WTC11 (cell line): Measurements from ENCODE around the gene CLDN20. TPM values are rescaled to one million over a fixed set of nuclear protein-coding genes. Genes with fewer than 3 reads are reported as not detected.

Experiments
- ATAC-seq: fragments of 200-7000 bp; cut with Tn5 transposase; 2 replicates; pipeline ENCODE4 v1.10.0; 2021; ENCODE audit warnings: mild to moderate bottlenecking, moderate library complexity
- CTCF ChIA-PET: fragments of 300-600 bp; sonication (Branson Sonifier 250); formaldehyde crosslinking; loops from one replicate; lab custom pipeline; 2021; ENCODE audit warnings: antibody characterized with exemption; lab: Charles Lee
- POLR2A ChIA-PET: fragments of 350-600 bp; sonication (Branson Sonifier 250); formaldehyde crosslinking; loops from one replicate; lab custom pipeline; 2021; ENCODE audit warnings: antibody characterized with exemption; lab: Charles Lee
- DNase-seq: peaks from one replicate; pipeline ENCODE4 v3.0.0; 2021; ENCODE audit warnings: low spot score
- H3K27ac Mint-ChIP-seq: 2 replicates; pipeline ENCODE4 v1.8.0; 2021; ENCODE audit warnings: mixed read lengths
- H3K27me3 Mint-ChIP-seq: 2 replicates; pipeline ENCODE4 v1.8.0; 2021; ENCODE audit warnings: low read depth, mild to moderate bottlenecking, moderate library complexity, mixed read lengths
- H3K36me3 Mint-ChIP-seq: 2 replicates; pipeline ENCODE4 v1.8.0; 2021; ENCODE audit warnings: mixed read lengths
- H3K4me1 Mint-ChIP-seq: 2 replicates; pipeline ENCODE4 v1.8.0; 2022; ENCODE audit warnings: mixed read lengths
- H3K4me3 Mint-ChIP-seq: 2 replicates; pipeline ENCODE4 v1.8.0; 2021; ENCODE audit warnings: mild to moderate bottlenecking, moderate library complexity, mixed read lengths
- H3K9me3 Mint-ChIP-seq: 2 replicates; pipeline ENCODE4 v1.8.0; 2021; ENCODE audit warnings: mixed read lengths
- AR ChIP-seq: fragments of 250-450 bp; sonication (Bioruptor Pico); IDR thresholded peaks from 2 replicates; pipeline ENCODE4 v1.9.0; 2021; ENCODE audit warnings: mild to moderate bottlenecking
- ARID4B ChIP-seq: sonication (generic); formaldehyde crosslinking; IDR thresholded peaks from 2 replicates; pipeline ENCODE4 v1.8.0; 2023; ENCODE audit warnings: missing genetic modification reagents, mild to moderate bottlenecking, borderline replicate concordance
- ATF6 ChIP-seq: sonication (generic); formaldehyde crosslinking; IDR thresholded peaks from 2 replicates; pipeline ENCODE4 v1.8.1; 2023; ENCODE audit warnings: mild to moderate bottlenecking, missing genetic modification reagents
- CBFB ChIP-seq: sonication (generic); formaldehyde crosslinking; IDR thresholded peaks from 2 replicates; pipeline ENCODE4 v1.8.1; 2022; ENCODE audit warnings: mild to moderate bottlenecking, low read depth, missing genetic modification reagents
- E2F4 ChIP-seq: sonication (generic); formaldehyde crosslinking; IDR thresholded peaks from 2 replicates; pipeline ENCODE4 v1.8.1; 2022; ENCODE audit warnings: low read depth, mild to moderate bottlenecking, moderate library complexity, missing genetic modification reagents, borderline replicate concordance
- E2F5 ChIP-seq: sonication (generic); formaldehyde crosslinking; IDR thresholded peaks from 2 replicates; pipeline ENCODE4 v1.8.1; 2022; ENCODE audit warnings: mild to moderate bottlenecking, moderate library complexity, missing genetic modification reagents
- ESRRA ChIP-seq: sonication (generic); formaldehyde crosslinking; IDR thresholded peaks from 2 replicates; pipeline ENCODE4 v1.8.1; 2022; ENCODE audit warnings: mild to moderate bottlenecking, missing genetic modification reagents, borderline replicate concordance
- FOXK1 ChIP-seq: sonication (generic); formaldehyde crosslinking; IDR thresholded peaks from 2 replicates; pipeline ENCODE4 v1.8.0; 2022; ENCODE audit warnings: mild to moderate bottlenecking, moderate library complexity, missing genetic modification reagents
- GABPB1 ChIP-seq: sonication (generic); formaldehyde crosslinking; IDR thresholded peaks from 2 replicates; pipeline ENCODE4 v1.8.1; 2023; ENCODE audit warnings: mild to moderate bottlenecking, missing genetic modification reagents
- GTF2I ChIP-seq: fragments of 250-450 bp; sonication (Bioruptor Pico); conservative IDR thresholded peaks from 2 replicates; pipeline ENCODE4 v1.4.0; 2021; ENCODE audit warnings: mild to moderate bottlenecking
- IRF2 ChIP-seq: sonication (generic); formaldehyde crosslinking; IDR thresholded peaks from 2 replicates; pipeline ENCODE4 v1.8.0; 2022; ENCODE audit warnings: low read depth, missing genetic modification reagents, borderline replicate concordance
- NFE2L1 ChIP-seq: sonication (generic); formaldehyde crosslinking; IDR thresholded peaks from 2 replicates; pipeline ENCODE4 v1.8.1; 2023; ENCODE audit warnings: missing genetic modification reagents
- NFYB ChIP-seq: sonication (generic); formaldehyde crosslinking; conservative IDR thresholded peaks from 2 replicates; pipeline ENCODE4 v1.8.0; 2022; ENCODE audit warnings: low read depth, missing genetic modification reagents
- NR1H2 ChIP-seq: sonication (generic); formaldehyde crosslinking; IDR thresholded peaks from 2 replicates; pipeline ENCODE4 v1.9.0; 2021; ENCODE audit warnings: mild to moderate bottlenecking, moderate library complexity, missing genetic modification reagents
- NR3C1 ChIP-seq: sonication (generic); formaldehyde crosslinking; conservative IDR thresholded peaks from 2 replicates; pipeline ENCODE4 v1.8.1; 2023; ENCODE audit warnings: low read depth, mild to moderate bottlenecking, missing genetic modification reagents
- ZNF121 ChIP-seq: sonication (generic); formaldehyde crosslinking; IDR thresholded peaks from 2 replicates; pipeline ENCODE4 v1.8.0; 2023; ENCODE audit warnings: missing genetic modification reagents
- ZNF232 ChIP-seq: sonication (generic); formaldehyde crosslinking; IDR thresholded peaks from 2 replicates; pipeline ENCODE4 v1.8.0; 2022; ENCODE audit warnings: mild to moderate bottlenecking, missing genetic modification reagents
- ZNF423 ChIP-seq: fragments of 250-450 bp; sonication (Bioruptor Pico); IDR thresholded peaks from 2 replicates; pipeline ENCODE4 v2.1.2; 2022; ENCODE audit warnings: mild to moderate bottlenecking, moderate library complexity
- total RNA-seq: library from RNA; stranded (reverse); gene quantifications from 3 replicates; pipeline ENCODE4 v1.2.3, GENCODE V29; 2021

Gene CLDN20
- total RNA-seq, 1 experiment from 2014 or later = not detected

- POLR2A ChIA-PET = no interaction called here
- Mint-ChIP-seq H3K9me3 (no peaks in the 10 kb centered on the region), H3K36me3 (peaks cover 24% of the 10 kb centered on the region), H3K4me3 (no peak overlapping the region), H3K27me3 (no peaks in the 10 kb centered on the region), H3K27ac (no peak overlapping the region), H3K4me1 (peaks cover 20% of the 10 kb centered on the region)
- CTCF ChIA-PET = no interaction called here
- TF ChIP-seq ZNF232 (CRISPR knock-in tag) (no peak), ZNF121 (CRISPR knock-in tag) (no peak), IRF2 (no peak), ARID4B (CRISPR knock-in tag) (no peak), NR1H2 (CRISPR knock-in tag) (no peak), GABPB1 (CRISPR knock-in tag) (no peak), CBFB (CRISPR knock-in tag) (no peak), E2F4 (no peak), NFYB (no peak), AR (CRISPR knock-in tag) (no peak), NR3C1 (no peak), ESRRA (no peak), NFE2L1 (CRISPR knock-in tag) (no peak), ZNF423 (CRISPR knock-in tag) (no peak), E2F5 (no peak), FOXK1 (CRISPR knock-in tag) (no peak), ATF6 (no peak), GTF2I (CRISPR knock-in tag) (no peak)
- ATAC-seq = no peak
- DNase-seq = no peak
Observed at GRCh38 chr6:155274533-155274932, 10.7 kb downstream of the CLDN20 start.
